GM12801 (cell line): Measurements from ENCODE around the gene FBLN7.

ENCODE experiments used
- CTCF ChIP-seq: IDR thresholded peaks from one replicate; pipeline ENCODE4 v1.5.1; 2011; ENCODE audit warnings: control low read depth; ENCODE audit not compliant: insufficient read length; ENCODE audit errors: extremely low read depth

Gene FBLN7

GRCh38 chr2:112162341-112162740 is 24.2 kb downstream of the FBLN7 start:
- no peak for TF ChIP-seq CTCF

GRCh38 chr2:112162956-112163355 is 24.8 kb downstream of the FBLN7 start:
- no peak for TF ChIP-seq CTCF

DNA sequence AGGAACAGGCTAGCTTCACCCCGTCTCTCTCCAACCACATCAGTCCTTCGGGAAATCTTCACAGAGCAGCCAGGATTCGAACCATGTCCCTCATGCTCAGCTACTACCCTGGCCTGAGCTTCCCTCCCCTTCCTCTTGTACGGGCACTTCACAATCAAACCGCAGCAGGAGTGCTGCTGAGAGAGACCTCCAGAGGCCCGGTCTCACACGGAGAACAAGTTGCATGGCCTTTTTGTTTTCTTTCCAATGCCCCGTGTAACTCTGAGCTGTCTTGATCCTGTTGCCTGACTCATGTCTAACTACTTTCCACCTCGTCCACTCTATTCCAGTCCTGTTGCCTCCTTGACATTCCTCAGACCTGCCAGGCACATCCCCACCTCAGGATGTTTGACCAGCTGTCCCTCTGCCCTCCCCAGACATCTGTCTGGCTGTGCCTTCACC is 25.4 kb downstream of the FBLN7 start:
- no peak for TF ChIP-seq CTCF

- no peak for TF ChIP-seq CTCF
Measured at GRCh38 chr2:112164876-112165275, 26.7 kb downstream of the FBLN7 start.

- TF ChIP-seq CTCF = no peak
Measured at GRCh38 chr2:112165296-112165695, 27.1 kb downstream of the FBLN7 start.

- no peak for TF ChIP-seq CTCF
Measured at GRCh38 chr2:112166806-112167499, 28.8 kb downstream of the FBLN7 start.

DNA sequence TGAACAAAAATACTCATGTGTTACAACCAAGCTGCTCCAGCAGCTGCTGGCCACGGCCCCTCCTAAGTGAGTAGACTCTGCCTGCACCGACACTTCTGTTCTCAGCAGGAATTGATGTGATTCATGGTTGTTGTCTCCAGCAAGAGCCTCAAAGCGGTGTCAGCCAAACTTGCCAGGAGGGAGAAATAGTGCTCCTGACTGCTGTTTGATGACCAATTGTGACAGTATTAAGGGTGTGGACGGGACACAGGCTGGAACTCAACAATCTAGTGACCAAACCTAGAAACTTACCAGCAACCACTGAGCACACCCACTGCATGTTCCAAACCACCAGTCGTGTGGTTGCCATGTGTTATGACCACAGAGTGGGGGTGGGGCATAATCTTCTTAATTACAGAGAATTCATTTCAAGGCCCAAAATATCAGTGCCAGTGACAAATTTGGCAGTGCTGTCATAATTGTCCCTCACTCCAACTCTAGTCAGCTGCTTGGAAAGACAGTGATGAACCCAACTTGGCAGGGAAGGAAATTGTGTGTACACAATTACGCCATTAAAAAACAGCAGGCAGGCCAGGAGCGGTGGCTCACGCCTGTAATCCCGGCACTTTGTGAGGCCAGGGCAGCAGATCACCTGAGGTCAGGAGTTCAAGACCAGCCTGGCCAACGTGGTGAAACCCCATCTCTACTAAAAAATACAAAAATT is 30.4 kb downstream of the FBLN7 start:
- no peak for TF ChIP-seq CTCF
